Common myeloid progenitor, CD34-positive (primary cell): ENCODE measurements around the gene GGTLC1.
"Not testable (repeated sequence)": the region's sequence is repeated elsewhere in the genome, so short reads cannot be mapped to it uniquely, and the experiment has no call there.

Experiments
- CTCF ChIA-PET: fragments of 350-600 bp; sonication (Branson Sonifier 250); formaldehyde crosslinking; loops from one replicate; lab custom pipeline; 2021; ENCODE audit warnings: antibody characterized with exemption; lab: Charles Lee
- POLR2A ChIA-PET: fragments of 350-600 bp; sonication (Branson Sonifier 250); formaldehyde crosslinking; loops from one replicate; lab custom pipeline; 2021; ENCODE audit warnings: antibody characterized with exemption; lab: Charles Lee
- DNase-seq, 3 donors: peaks; one replicate each; pipeline versions ENCODE4 v3.0.0 to v3.0.0-alpha.2; 2013
- H3K27ac ChIP-seq, 2 experiments: 1 replicate in 1 of 2; 2 replicates in 1 of 2; pipeline ENCODE4 v1.7.0; 2013; ENCODE audit warnings: inconsistent platforms in 2 of 2, low read length in 2 of 2, mild to moderate bottlenecking in 2 of 2, low read depth in 1 of 2, moderate library complexity in 1 of 2; ENCODE audit not compliant: severe bottlenecking in 2 of 2, insufficient read depth in 1 of 2, poor library complexity in 1 of 2
- H3K27me3 ChIP-seq, 5 experiments: replicated peaks in 2 of 5; 1 replicate in 3 of 5; 2 replicates in 2 of 5; pipeline versions ENCODE4 v1.6.1 to v1.7.0; 2013; ENCODE audit warnings: low read length in 4 of 5, mild to moderate bottlenecking in 2 of 5, moderate library complexity in 2 of 5, inconsistent platforms in 1 of 5; ENCODE audit not compliant: insufficient read depth in 5 of 5, control insufficient read depth in 4 of 5
- H3K36me3 ChIP-seq, 4 experiments: 1 replicate in 2 of 4; 2 replicates in 2 of 4; pipeline versions ENCODE4 v1.6.1 to v1.7.0; 2013; ENCODE audit warnings: low read length in 3 of 4, control low read depth in 1 of 4, mild to moderate bottlenecking in 1 of 4; ENCODE audit not compliant: control insufficient read depth in 4 of 4, insufficient read depth in 4 of 4
- H3K4me1 ChIP-seq, 4 experiments: 1 replicate in 3 of 4; 2 replicates in 1 of 4; pipeline versions ENCODE4 v1.6.1 to v1.7.1; 2013; ENCODE audit warnings: low read length in 3 of 4, mild to moderate bottlenecking in 3 of 4, control low read depth in 1 of 4, inconsistent platforms in 1 of 4, moderate library complexity in 1 of 4; ENCODE audit not compliant: control insufficient read depth in 4 of 4, insufficient read depth in 4 of 4; ENCODE audit errors: control extremely low read depth in 1 of 4
- H3K4me3 ChIP-seq, 7 experiments: 1 replicate in 4 of 7; 2 replicates in 3 of 7; pipeline versions ENCODE4 v1.5.1 to v1.7.0; 2013; ENCODE audit warnings: mild to moderate bottlenecking in 7 of 7, low read length in 6 of 7, moderate library complexity in 6 of 7, inconsistent platforms in 2 of 7, low read depth in 2 of 7, control low read depth in 1 of 7; ENCODE audit not compliant: insufficient read depth in 4 of 7, control insufficient read depth in 1 of 7; ENCODE audit errors: extremely low read depth in 1 of 7
- H3K9me3 ChIP-seq, 5 experiments: 1 replicate in 4 of 5; 2 replicates in 1 of 5; pipeline versions ENCODE4 v1.6.1 to v1.7.1; 2013; ENCODE audit warnings: low read length in 4 of 5, mild to moderate bottlenecking in 2 of 5, inconsistent platforms in 1 of 5, low read depth in 1 of 5, moderate library complexity in 1 of 5; ENCODE audit not compliant: control insufficient read depth in 4 of 5, insufficient read depth in 2 of 5; ENCODE audit errors: control extremely low read depth in 1 of 5
- WGBS: methylation state at CpG from one replicate; pipeline ENCODE4 v1.1.5; 2013; ENCODE audit not compliant: insufficient coverage; 5-methylcytosine and 5-hydroxymethylcytosine counted together

GGTLC1 gene

DNA sequence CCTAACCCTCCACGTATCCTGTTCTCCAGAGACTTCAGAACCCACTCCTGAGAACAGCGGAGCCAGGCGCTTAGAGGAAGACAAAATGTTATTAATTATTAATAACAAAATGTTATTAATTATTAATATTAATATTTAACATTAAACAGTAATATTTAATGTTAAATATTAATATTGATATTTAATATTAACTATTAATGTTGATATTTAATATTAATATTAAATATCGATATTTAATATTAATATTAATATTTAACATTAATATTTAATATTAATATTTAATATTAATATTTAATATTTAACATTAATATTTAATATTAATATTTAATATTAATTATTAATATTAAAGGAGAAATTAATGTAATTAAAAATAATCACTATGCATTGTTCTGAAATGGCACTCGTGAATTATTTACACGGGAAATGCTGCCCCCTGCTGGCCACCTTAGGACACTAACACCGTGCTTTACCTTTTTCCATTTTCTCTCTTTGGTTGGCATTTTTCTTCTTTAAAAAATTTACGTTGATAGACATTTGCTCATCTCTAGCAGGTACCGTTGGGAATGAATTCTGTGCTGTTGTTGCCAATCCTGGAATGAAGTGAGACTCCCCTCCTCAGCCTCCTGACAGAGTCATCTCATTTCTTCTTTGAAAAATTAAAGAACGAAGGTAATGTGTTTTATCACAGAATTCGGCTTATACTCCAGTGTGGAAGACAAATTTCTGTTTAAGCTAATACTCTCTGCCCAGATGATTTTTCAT lies 7.5 kb upstream of the GGTLC1 start:
- peak; percentile 42 to 59 (median 54) for DNase-seq
- no peaks in the 10 kb centered on the region for H3K36me3 ChIP-seq
- H3K27ac ChIP-seq: no peak overlapping the region
- ChIA-PET POLR2A (no interaction called here), CTCF (interaction anchor here (1.0 to 2.8 kb wide), 6 partner anchors 10 to 110 kb away, joined by 3 to 16 read pairs (median 5); no protein-coding TSS in a partner anchor)
- 86% methylated on average over 1 of the region's 11 CpGs for WGBS
- no peak overlapping the region for H3K4me3 ChIP-seq
- H3K27me3 ChIP-seq: no peaks in the 10 kb centered on the region
- no peaks in the 10 kb centered on the region for H3K9me3 ChIP-seq
- H3K4me1 ChIP-seq: no peaks in the 10 kb centered on the region

DNA sequence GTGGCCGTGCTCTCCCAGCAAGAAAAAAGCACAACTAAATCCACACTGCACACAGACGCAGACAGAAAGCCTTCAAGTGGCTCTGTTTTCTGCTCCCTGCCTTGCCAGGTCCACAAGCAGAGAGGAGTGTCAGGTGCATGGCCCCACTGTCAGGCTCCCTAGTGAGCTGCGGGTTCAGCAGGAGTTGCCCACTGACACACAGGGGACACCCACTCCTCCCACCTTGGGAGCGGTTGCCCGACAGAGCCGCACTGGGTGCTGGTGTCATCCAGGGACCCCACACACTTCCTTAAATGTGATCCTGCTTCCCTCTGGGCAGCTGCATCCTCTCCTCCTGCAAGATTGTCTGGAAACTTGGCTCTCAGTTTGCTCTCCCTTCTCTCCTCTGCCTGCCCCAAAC lies 6.7 kb upstream of the GGTLC1 start:
- H3K4me1 ChIP-seq, DNase-seq, POLR2A ChIA-PET, H3K36me3 ChIP-seq, H3K27ac ChIP-seq, H3K27me3 ChIP-seq, H3K4me3 ChIP-seq, H3K9me3 ChIP-seq: not testable (repeated sequence)
- 75% methylated on average over 5 of the region's 6 CpGs for whole genome bisulfite sequencing
- CTCF ChIA-PET: interaction anchor here (2.8 kb wide), 1 partner anchor 57 kb away, joined by 8 read pairs; no protein-coding TSS in a partner anchor

DNA sequence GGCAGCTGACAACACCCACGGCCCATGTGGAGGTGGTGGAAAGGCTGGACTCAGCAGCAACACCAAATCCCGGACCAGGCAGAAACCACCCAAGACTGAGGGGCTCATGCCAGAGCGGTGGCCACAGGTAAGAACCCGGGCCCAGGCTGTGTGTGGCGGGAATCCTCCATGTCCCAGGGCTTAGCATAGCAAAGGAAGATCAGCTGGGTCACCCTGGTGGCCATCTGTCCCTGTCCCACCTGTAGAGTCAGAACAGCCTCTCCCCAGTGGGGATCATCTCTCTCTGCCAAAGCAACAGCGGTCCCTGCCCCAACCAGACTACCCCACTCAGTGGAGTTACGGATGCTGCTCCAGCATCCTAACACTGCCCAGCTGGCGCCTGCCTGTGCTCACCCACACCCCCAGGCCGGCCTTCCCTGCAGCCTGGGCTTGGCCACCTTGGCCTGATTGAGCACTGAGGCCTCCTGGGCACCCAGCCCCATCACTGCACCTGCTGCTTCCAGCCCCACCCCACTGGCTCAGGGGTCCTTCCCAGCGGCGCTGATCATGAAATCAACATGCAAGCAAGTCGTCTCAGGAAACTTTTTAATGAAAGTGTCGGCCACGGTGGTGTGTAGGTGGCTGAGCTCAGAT lies 5.5 kb upstream of the GGTLC1 start:
- POLR2A ChIA-PET, H3K27me3 ChIP-seq, H3K4me3 ChIP-seq, H3K4me1 ChIP-seq, H3K9me3 ChIP-seq, H3K36me3 ChIP-seq, DNase-seq, H3K27ac ChIP-seq: not testable (repeated sequence)
- whole genome bisulfite sequencing: 100% methylated on average over 4 of the region's 14 CpGs
- CTCF ChIA-PET: interaction anchor here (2.8 kb wide), 1 partner anchor 56 kb away, joined by 8 read pairs; no protein-coding TSS in a partner anchor

DNA sequence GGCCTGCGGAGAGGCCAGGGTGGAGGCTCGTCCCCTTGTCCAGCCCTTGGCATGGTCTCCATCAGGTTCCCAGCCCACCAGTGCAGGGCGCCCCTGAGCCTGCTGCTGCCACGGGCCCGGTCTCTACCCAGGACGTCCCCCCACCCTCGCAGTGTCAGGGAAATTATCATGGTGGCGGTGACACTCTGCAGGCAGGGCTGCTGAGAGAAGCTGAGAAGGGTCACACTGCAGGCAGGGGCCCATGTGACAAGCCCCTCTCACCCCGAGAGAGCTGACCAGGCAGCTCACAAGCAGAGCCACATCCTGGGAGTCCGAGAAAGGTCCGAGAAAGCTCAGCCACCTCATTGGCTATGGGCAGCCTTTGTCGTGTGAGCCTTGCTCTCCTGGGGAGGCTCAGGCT lies 4.9 kb upstream of the GGTLC1 start:
- H3K27me3 ChIP-seq, H3K36me3 ChIP-seq, H3K4me1 ChIP-seq, H3K9me3 ChIP-seq, DNase-seq, H3K27ac ChIP-seq, POLR2A ChIA-PET, H3K4me3 ChIP-seq: not testable (repeated sequence)
- 97% methylated on average over 10 of the region's 12 CpGs for WGBS
- CTCF ChIA-PET: interaction anchor here (2.8 kb wide), 1 partner anchor 55 kb away, joined by 8 read pairs; no protein-coding TSS in a partner anchor

DNA sequence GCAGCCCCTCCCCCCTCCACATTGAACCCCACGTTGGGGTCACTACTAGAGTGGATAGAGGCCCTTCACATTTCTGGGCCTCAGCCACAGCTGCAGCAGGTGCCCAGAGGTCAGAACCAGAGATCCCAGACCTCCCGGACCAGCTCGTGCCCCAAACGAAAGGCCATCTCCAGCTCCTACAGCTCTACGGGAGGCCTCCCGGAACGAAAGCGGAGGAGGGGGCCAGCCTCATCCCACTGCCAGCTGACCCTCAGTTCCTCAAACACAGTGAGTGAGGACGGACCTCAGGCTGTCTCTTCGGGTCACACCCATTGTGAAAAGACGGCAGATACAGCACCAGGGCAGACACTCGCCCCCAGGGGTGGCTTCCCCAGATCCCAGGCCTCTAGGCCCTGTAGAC lies 1.7 kb upstream of the GGTLC1 start:
- H3K27ac ChIP-seq, POLR2A ChIA-PET, H3K9me3 ChIP-seq, DNase-seq, H3K4me3 ChIP-seq, H3K4me1 ChIP-seq, CTCF ChIA-PET, H3K27me3 ChIP-seq, H3K36me3 ChIP-seq: not testable (repeated sequence)
- WGBS: 97% methylated on average over 11 of the region's 12 CpGs

DNA sequence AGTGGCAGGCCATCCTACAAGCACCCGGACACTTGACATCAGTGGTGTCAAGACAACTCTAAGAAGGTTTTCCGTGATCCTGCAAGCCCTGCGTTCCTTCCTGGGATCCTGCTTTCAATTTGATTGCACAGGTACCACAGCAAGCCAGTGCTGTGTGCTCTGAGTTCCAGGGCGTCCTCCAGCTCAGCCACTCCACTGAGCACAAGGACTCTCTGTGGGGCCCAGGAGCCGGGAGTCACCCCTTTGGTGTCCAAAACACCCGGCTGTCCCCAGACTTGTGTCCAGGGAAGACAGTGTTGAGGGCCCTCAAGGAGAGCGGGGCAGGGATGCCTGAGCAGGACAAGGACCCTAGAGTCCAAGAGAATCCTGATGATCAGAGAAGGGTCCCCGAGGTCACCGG lies 387 bp upstream of the GGTLC1 start:
- H3K36me3 ChIP-seq, DNase-seq, POLR2A ChIA-PET, H3K9me3 ChIP-seq, H3K4me3 ChIP-seq, H3K27me3 ChIP-seq, H3K4me1 ChIP-seq, H3K27ac ChIP-seq, CTCF ChIA-PET: not testable (repeated sequence)
- 98% methylated on average over 5 of the region's 9 CpGs for WGBS

DNA sequence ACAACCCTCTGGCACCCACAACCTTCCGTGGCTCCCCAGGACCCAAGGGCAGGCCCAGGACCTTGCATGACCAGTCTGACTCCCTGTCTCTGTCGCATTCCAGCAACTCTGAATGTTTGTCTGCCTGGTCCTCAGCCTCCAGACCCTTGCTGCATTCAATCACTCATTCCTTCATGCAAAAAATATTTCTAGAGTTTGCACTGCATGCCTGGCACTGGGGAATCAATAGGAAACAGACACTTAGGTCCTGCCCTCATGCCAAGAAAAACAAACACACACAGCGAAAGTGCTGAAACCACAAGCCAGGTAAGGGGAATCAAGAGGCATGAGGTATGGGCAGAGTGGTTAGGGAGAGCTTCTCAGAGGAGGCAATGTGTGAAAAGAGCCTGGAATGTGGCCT lies 1.9 kb downstream of the GGTLC1 start:
- WGBS: no CpG with 5 or more reads among the region's 3 CpGs
- CTCF ChIA-PET, POLR2A ChIA-PET: not testable (repeated sequence)

More for the DNA sequence above, 1.9 kb downstream of the GGTLC1 start:
- not testable (repeated sequence) for H3K27me3 ChIP-seq, H3K36me3 ChIP-seq, H3K9me3 ChIP-seq, H3K4me1 ChIP-seq, DNase-seq, H3K4me3 ChIP-seq, H3K27ac ChIP-seq
